Fibroblast of lung (primary cell): ENCODE measurements around the gene ARHGEF39. TPM values are rescaled to one million over a fixed set of nuclear protein-coding genes. Genes with fewer than 3 reads are reported as not detected.
"Not testable (repeated sequence)": the region's sequence is repeated elsewhere in the genome, so short reads cannot be mapped to it uniquely, and the experiment has no call there.

Experiments used
- DNase-seq, 2 donors: peaks; one replicate each; pipeline versions ENCODE4 v3.0.0 to v3.0.0-alpha.2; 2010; ENCODE audit warnings: low read depth in 2 of 2
- H2AFZ ChIP-seq: 2 replicates; pipeline ENCODE4 v1.5.1; 2012; ENCODE audit warnings: low read length, control low read depth, inconsistent platforms
- H3K27ac ChIP-seq: 2 replicates; pipeline ENCODE4 v1.5.1; 2011; ENCODE audit warnings: low read length, control low read depth; ENCODE audit not compliant: insufficient read depth
- H3K27me3 ChIP-seq: 2 replicates; pipeline ENCODE4 v1.5.1; 2011; ENCODE audit warnings: mild to moderate bottlenecking, low read length; ENCODE audit not compliant: control insufficient read depth, insufficient read depth
- H3K36me3 ChIP-seq: 2 replicates; pipeline ENCODE4 v1.5.1; 2011; ENCODE audit warnings: low read length; ENCODE audit not compliant: control insufficient read depth, insufficient read depth
- H3K4me1 ChIP-seq: 2 replicates; pipeline ENCODE4 v1.5.1; 2011; ENCODE audit warnings: low read length; ENCODE audit not compliant: control insufficient read depth, insufficient read depth; ENCODE audit errors: extremely low read depth
- H3K4me2 ChIP-seq: 2 replicates; pipeline ENCODE4 v1.5.1; 2011; ENCODE audit warnings: low read length, control low read depth; ENCODE audit not compliant: insufficient read depth; ENCODE audit errors: extremely low read depth
- H3K4me3 ChIP-seq, 4 experiments: fragments of 200-600 bp in 1 of 4; sonication (generic) in 1 of 4; replicated peaks in 1 of 4; 2 replicates each; pipeline ENCODE4 v1.5.1; 2011 to 2016; ENCODE audit warnings: low read length in 4 of 4, low read depth in 3 of 4, mild to moderate bottlenecking in 3 of 4, control low read depth in 2 of 4, inconsistent platforms in 1 of 4, mixed read lengths in 1 of 4; ENCODE audit not compliant: insufficient read depth in 1 of 4; ENCODE audit errors: control extremely low read depth in 1 of 4
- H3K79me2 ChIP-seq: 2 replicates; pipeline ENCODE4 v1.5.1; 2012; ENCODE audit warnings: mild to moderate bottlenecking, low read length, inconsistent platforms; ENCODE audit not compliant: control insufficient read depth, insufficient read depth
- H3K9ac ChIP-seq: 2 replicates; pipeline ENCODE4 v1.5.1; 2011; ENCODE audit warnings: mild to moderate bottlenecking, low read length, control low read depth; ENCODE audit not compliant: insufficient read depth
- H3K9me3 ChIP-seq: 2 replicates; pipeline ENCODE4 v1.5.1; 2012; ENCODE audit warnings: low read depth, low read length; ENCODE audit not compliant: control insufficient read depth, insufficient read depth
- H4K20me1 ChIP-seq: 2 replicates; pipeline ENCODE4 v1.5.1; 2011; ENCODE audit warnings: low read length; ENCODE audit not compliant: control insufficient read depth, insufficient read depth; ENCODE audit errors: extremely low read depth
- EZH2 ChIP-seq: IDR thresholded peaks from 2 replicates; pipeline ENCODE4 v1.5.1; 2012; ENCODE audit warnings: low read length, control low read depth, mild to moderate bottlenecking; ENCODE audit errors: missing control alignments
- polyA plus RNA-seq, 2 donors: library from polyadenylated mRNA; depleted of rRNA in 1 of 2; stranded (reverse) in 1 of 2; unstranded in 1 of 2; fragments of >200 nt; gene quantifications; 2 replicates each; pipeline ENCODE4 v1.2.1, GENCODE V29; 2011 to 2012; ENCODE audit warnings: missing spikeins in 1 of 2
- total RNA-seq: library from RNA; depleted of rRNA; stranded (reverse); fragments of >200 nt; gene quantifications from 2 replicates; pipeline ENCODE4 v1.2.1, GENCODE V29; 2014
- TF ChIP-seq, protein P1 (sequence below), 2 donors: IDR thresholded peaks in 1 of 2; conservative IDR thresholded peaks in 1 of 2; 1 replicate in 1 of 2; 2 replicates in 1 of 2; pipeline ENCODE4 v1.5.1; 2011 to 2012; ENCODE audit warnings: low read length in 2 of 2, control low read depth in 1 of 2, inconsistent platforms in 1 of 2, low read depth in 1 of 2, mild to moderate bottlenecking in 1 of 2

The ARHGEF39 gene
- total and polyA plus RNA-seq, 2 donors (not counting 1 experiment from before 2014, with no cell fraction given), result 0.66 to 0.77 TPM

DNA sequence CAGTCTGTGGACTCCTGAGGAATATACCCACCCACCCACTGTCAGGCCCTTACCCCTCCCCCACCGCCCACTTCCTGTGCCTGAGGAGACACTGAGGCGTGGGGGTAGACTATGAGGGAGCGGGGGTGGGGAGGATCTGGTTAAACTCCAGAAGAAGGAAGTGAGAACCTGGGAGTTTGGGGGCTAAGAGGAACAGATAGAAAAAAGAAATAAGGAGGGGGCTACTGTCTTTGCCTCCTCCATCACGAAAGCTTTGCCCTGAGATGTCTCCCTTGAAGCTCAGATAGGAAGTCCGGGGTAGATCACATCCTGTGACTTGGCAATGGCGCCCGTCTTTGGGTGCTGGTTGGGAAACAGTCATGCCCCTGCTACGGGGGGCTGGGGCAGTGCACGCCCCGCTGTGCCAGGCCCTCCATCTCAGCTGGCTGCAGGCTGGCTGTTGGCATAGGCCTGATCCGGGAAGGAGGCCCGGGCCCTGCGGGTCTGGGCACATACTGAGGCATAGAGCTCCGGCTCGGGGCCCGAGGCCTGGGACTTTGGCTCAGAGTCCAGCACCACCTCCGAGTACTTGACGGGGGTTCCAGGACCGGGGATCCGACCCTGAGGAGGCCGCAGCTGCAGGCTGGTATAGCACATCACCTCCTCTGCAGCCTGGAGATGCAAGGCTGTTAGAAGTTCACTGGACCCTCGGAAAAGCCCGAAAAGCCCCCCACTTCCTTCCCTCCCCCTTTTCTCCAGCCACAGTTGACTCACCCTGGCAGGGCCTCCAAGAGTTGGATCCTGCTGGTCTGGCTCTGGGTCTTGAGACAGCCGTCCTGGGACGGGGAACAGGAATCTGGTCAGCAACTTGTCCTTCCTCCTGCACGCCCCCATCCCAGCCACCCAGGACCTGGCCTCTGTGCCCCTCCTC is 15.3 kb downstream of the ARHGEF39 start:
- Histone ChIP-seq H3K9ac (no peak overlapping the region), H3K36me3 (no peaks in the 10 kb centered on the region), H3K4me2 (no peak overlapping the region), H3K9me3 (no peaks in the 10 kb centered on the region), H3K4me1 (peaks cover 5% of the 10 kb centered on the region), H3K27me3 (no peaks in the 10 kb centered on the region), H2AFZ (peak overlapping the region; percentile 12), H3K4me3 (no peak overlapping the region), H3K79me2 (no peaks in the 10 kb centered on the region), H3K27ac (no peak overlapping the region), H4K20me1 (no peaks in the 10 kb centered on the region)
- TF ChIP-seq, protein P1, sequence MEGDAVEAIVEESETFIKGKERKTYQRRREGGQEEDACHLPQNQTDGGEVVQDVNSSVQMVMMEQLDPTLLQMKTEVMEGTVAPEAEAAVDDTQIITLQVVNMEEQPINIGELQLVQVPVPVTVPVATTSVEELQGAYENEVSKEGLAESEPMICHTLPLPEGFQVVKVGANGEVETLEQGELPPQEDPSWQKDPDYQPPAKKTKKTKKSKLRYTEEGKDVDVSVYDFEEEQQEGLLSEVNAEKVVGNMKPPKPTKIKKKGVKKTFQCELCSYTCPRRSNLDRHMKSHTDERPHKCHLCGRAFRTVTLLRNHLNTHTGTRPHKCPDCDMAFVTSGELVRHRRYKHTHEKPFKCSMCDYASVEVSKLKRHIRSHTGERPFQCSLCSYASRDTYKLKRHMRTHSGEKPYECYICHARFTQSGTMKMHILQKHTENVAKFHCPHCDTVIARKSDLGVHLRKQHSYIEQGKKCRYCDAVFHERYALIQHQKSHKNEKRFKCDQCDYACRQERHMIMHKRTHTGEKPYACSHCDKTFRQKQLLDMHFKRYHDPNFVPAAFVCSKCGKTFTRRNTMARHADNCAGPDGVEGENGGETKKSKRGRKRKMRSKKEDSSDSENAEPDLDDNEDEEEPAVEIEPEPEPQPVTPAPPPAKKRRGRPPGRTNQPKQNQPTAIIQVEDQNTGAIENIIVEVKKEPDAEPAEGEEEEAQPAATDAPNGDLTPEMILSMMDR (conservative IDR thresholded peaks at IDR 0.05 in 1 of 2, IDR thresholded peaks at IDR 0.05 in 1 of 2; ENCODE audit: low read depth in 1 of 2, low read length in 2 of 2), result no peak
- no peak for TF ChIP-seq EZH2
- DNase-seq, result no peak

DNA sequence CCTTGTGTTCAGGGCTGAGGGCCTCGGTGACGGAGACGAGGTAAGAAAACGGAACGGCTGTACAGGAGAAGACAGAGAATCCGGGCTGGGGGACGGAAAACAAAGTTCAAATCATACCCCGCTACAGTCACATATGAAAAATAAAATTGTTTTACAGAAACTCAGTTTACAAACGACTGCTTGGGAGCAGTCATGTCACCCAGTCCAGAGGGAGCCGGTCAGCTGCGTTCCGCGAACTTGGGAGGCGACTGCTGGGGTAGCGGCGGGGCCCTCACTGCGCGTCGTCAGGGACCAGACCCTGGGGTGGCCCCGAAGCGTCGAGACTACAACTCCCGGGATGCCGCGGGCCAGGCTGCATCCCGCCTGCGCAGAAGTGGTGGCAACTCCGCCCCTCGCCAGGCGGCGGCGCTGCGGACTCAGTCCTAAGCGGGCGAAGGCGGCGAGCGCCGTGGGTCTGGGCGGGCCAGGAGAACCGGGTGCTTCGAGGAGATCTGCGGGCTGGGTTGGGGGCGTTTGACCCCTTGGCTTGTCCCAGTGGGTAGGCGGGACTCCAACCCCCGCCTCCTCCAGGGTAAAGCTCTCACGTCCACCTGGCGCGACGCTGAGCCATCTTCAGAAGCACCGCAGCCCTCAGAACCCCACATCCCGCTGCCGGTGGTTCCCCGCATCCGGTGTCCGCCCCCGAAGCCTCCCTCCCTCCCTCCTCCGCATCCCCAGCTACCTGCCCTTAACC is 18.3 kb downstream of the ARHGEF39 start:
- peak; percentile 80 to 88 for DNase-seq
- Histone ChIP-seq H3K4me3 (peak overlapping the region; percentile 69 to 84 (median 70)), H3K9ac (peak overlapping the region; percentile 76), H3K4me1 (peaks cover 2% of the 10 kb centered on the region), H3K4me2 (peak overlapping the region; percentile 96), H3K27ac (peak overlapping the region; percentile 66), H3K27me3 (no peaks in the 10 kb centered on the region), H3K36me3 (no peaks in the 10 kb centered on the region), H2AFZ (peak overlapping the region; percentile 83), H3K79me2 (no peaks in the 10 kb centered on the region), H3K9me3 (no peaks in the 10 kb centered on the region), H4K20me1 (no peaks in the 10 kb centered on the region)
- TF ChIP-seq, protein P1 (conservative IDR thresholded peaks at IDR 0.05 in 1 of 2, IDR thresholded peaks at IDR 0.05 in 1 of 2; ENCODE audit: low read depth in 1 of 2, low read length in 2 of 2), result peak; percentile 73 to 82
- TF ChIP-seq EZH2, result no peak

DNA sequence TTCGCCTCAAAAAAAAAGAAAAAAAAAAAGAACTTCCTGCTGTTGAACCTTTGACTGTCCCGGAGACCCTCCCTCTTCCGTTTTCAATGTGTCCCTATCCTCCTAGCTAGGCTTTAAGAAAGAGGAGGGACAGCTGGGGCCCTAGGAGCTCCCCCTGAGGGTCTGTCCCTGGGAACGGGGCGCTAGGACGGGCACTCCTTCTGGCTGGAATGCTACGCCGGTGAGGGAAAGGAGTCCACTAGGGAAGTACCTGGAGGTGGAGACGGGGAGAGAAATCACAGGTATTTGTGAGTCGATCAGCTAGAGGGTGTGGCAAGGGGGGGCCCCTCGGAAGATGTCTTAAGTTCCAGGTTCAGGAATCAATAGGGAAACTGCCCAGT is 18.9 kb downstream of the ARHGEF39 start:
- no peaks in the 10 kb centered on the region for H3K79me2 ChIP-seq
- TF ChIP-seq, protein P1 (conservative IDR thresholded peaks at IDR 0.05 in 1 of 2, IDR thresholded peaks at IDR 0.05 in 1 of 2; ENCODE audit: low read depth in 1 of 2, low read length in 2 of 2), result peak in 1 of 2 donors; percentile 19
- no peak for TF ChIP-seq EZH2
- no peaks in the 10 kb centered on the region for H4K20me1 ChIP-seq
- no peaks in the 10 kb centered on the region for H3K27me3 ChIP-seq
- H3K4me2 ChIP-seq, result peak overlapping the region; percentile 96
- DNase-seq, result no peak
- H3K9me3 ChIP-seq, result no peaks in the 10 kb centered on the region
- H3K36me3 ChIP-seq, result no peaks in the 10 kb centered on the region
- H3K4me1 ChIP-seq, result peaks cover 2% of the 10 kb centered on the region
- H3K9ac ChIP-seq, result peak overlapping the region; percentile 76
- H3K27ac ChIP-seq, result peak overlapping the region; percentile 66
- peak overlapping the region; percentile 69 to 84 (median 70) for H3K4me3 ChIP-seq
- peak overlapping the region; percentile 83 for H2AFZ ChIP-seq

DNA sequence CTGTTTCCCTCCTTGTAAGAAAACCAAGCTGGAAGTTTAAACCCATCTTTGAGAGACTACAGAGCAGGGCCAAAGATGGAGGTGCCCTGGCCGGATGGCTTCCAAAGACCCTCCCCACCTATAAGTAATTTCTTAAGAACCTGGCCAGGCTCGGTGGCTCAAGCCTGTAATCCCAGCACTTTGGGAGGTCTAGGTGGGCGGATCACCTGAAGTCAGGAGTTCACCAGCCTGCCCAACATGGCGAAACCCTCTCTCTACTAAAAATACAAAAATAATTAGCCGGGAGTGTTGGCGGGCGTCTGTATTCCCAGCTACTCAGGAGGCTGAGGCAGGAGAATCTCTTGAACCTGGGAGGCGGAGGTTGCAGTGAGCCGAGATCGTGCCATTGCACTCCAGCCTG is 19.3 kb downstream of the ARHGEF39 start:
- not testable (repeated sequence) for H3K27me3 ChIP-seq, H2AFZ ChIP-seq, H3K79me2 ChIP-seq, H4K20me1 ChIP-seq, H3K36me3 ChIP-seq, H3K4me2 ChIP-seq, H3K9ac ChIP-seq, DNase-seq, H3K9me3 ChIP-seq, H3K27ac ChIP-seq, H3K4me1 ChIP-seq
- H3K4me3 ChIP-seq, result peak overlapping the region in 3 of 4 experiments; percentile 69 to 84 (median 70)
